SK-N-SH (cell line): ENCODE measurements around the gene NLRC5. TPM values are rescaled to one million over a fixed set of nuclear protein-coding genes. Genes with fewer than 3 reads are reported as not detected.

ENCODE experiments used
- CTCF ChIA-PET: fragments of 300-600, 350-600 bp; formaldehyde crosslinking; extraction: SDS; loops from one replicate; lab custom pipeline; 2021; lab: Yijun Ruan, JAX
- POLR2A ChIA-PET: fragments of 350-600 bp; sonication (Branson Sonifier 250); formaldehyde crosslinking; extraction: SDS; loops from one replicate; lab custom pipeline; 2020; ENCODE audit warnings: antibody characterized with exemption, inconsistent platforms; lab: Yijun Ruan, JAX
- DNase-seq: peaks from one replicate; pipeline ENCODE4 v3.0.0; 2012
- H2AFZ ChIP-seq: fragments of 200-600 bp; sonication (generic); 2 replicates; pipeline ENCODE4 v1.8.1; 2016; ENCODE audit warnings: antibody characterized with exemption, mild to moderate bottlenecking, low read depth
- H3F3A ChIP-seq: fragments of 200-600 bp; sonication (generic); replicated peaks from 2 replicates; pipeline ENCODE3; 2016; ENCODE audit warnings: antibody characterized with exemption, mild to moderate bottlenecking; ENCODE audit not compliant: insufficient read depth
- H3K27ac ChIP-seq, 2 experiments: fragments of 200-500 bp in 1 of 2; fragments of 200-600 bp in 1 of 2; sonication (Bioruptor generic) in 1 of 2; sonication (generic), shearing (Covaris generic) in 1 of 2; 2 replicates each; pipeline versions ENCODE4 v1.5.1 to v1.6.1; 2014 to 2016; ENCODE audit warnings: low read depth in 2 of 2, inconsistent platforms in 1 of 2, low read length in 1 of 2, mild to moderate bottlenecking in 1 of 2, mixed read lengths in 1 of 2
- H3K27me3 ChIP-seq: fragments of 200-600 bp; sonication (generic), shearing (Covaris generic); 2 replicates; pipeline ENCODE4 v1.6.1; 2016; ENCODE audit warnings: mixed run types; ENCODE audit not compliant: insufficient read depth
- H3K36me3 ChIP-seq, 2 experiments: fragments of 200-500 bp in 1 of 2; fragments of 200-600 bp in 1 of 2; sonication (Bioruptor generic) in 1 of 2; sonication (generic) in 1 of 2; replicated peaks in 1 of 2; 2 replicates each; pipeline versions ENCODE3 to v1.5.1; 2014 to 2016; ENCODE audit warnings: low read length in 1 of 2, mild to moderate bottlenecking in 1 of 2; ENCODE audit not compliant: insufficient read depth in 2 of 2, control insufficient read depth in 1 of 2
- H3K4me1 ChIP-seq, 2 experiments: fragments of 200-500 bp in 1 of 2; fragments of 200-600 bp in 1 of 2; sonication (Bioruptor generic) in 1 of 2; sonication (generic), shearing (Covaris generic) in 1 of 2; 2 replicates each; pipeline versions ENCODE4 v1.5.1 to v1.6.1; 2014 to 2016; ENCODE audit warnings: low read depth in 1 of 2, low read length in 1 of 2, mixed run types in 1 of 2; ENCODE audit not compliant: insufficient read depth in 2 of 2, control insufficient read depth in 1 of 2
- H3K4me2 ChIP-seq: fragments of 200-600 bp; sonication (generic), shearing (Covaris generic); 2 replicates; pipeline ENCODE4 v1.6.1; 2017; ENCODE audit warnings: mixed run types
- H3K4me3 ChIP-seq, 2 experiments: fragments of 200-500 bp in 1 of 2; fragments of 200-600 bp in 1 of 2; sonication (Bioruptor generic) in 1 of 2; sonication (generic), shearing (Covaris generic) in 1 of 2; 2 replicates each; pipeline versions ENCODE4 v1.5.1 to v1.8.1; 2014 to 2016; ENCODE audit warnings: low read depth in 2 of 2, inconsistent platforms in 1 of 2, low read length in 1 of 2, mild to moderate bottlenecking in 1 of 2, mixed read lengths in 1 of 2, moderate library complexity in 1 of 2
- H3K79me2 ChIP-seq: fragments of 200-600 bp; sonication (generic); 2 replicates; pipeline ENCODE4 v1.8.1; 2017; ENCODE audit warnings: mild to moderate bottlenecking; ENCODE audit not compliant: insufficient read depth
- H3K9ac ChIP-seq: fragments of 200-600 bp; sonication (generic); 2 replicates; pipeline ENCODE4 v1.6.1; 2017; ENCODE audit warnings: mixed run types
- H3K9me2 ChIP-seq: fragments of 200-600 bp; sonication (generic); 2 replicates; pipeline ENCODE4 v1.6.1; 2017; ENCODE audit warnings: mixed run types
- H3K9me3 ChIP-seq: fragments of 200-600 bp; sonication (generic); 2 replicates; pipeline ENCODE4 v1.6.1; 2017; ENCODE audit warnings: mixed run types, mild to moderate bottlenecking, moderate library complexity
- H4K20me1 ChIP-seq: fragments of 200-600 bp; sonication (generic); 2 replicates; pipeline ENCODE4 v1.6.1; 2017; ENCODE audit warnings: mild to moderate bottlenecking, mixed run types; ENCODE audit not compliant: insufficient read depth
- EP300 ChIP-seq, 2 experiments: IDR thresholded peaks; 2 replicates each; pipeline versions ENCODE4 v1.4.0 to v1.6.1; 2012; ENCODE audit warnings: borderline replicate concordance in 1 of 2, low read depth in 1 of 2, low read length in 1 of 2
- EZH2phosphoT487 ChIP-seq: fragments of 200-600 bp; sonication (generic); IDR thresholded peaks from 2 replicates; pipeline ENCODE4 v1.6.1; 2017; ENCODE audit warnings: low read depth, mixed run types, mild to moderate bottlenecking, antibody characterized with exemption, moderate library complexity, borderline replicate concordance
- FOSL2 ChIP-seq: IDR thresholded peaks from 2 replicates; pipeline ENCODE4 v1.4.0; 2012; ENCODE audit warnings: low read depth, mild to moderate bottlenecking, moderate library complexity, borderline replicate concordance
- JUND ChIP-seq: IDR thresholded peaks from 2 replicates; pipeline ENCODE4 v1.4.0; 2012
- MEF2A ChIP-seq: IDR thresholded peaks from 2 replicates; pipeline ENCODE4 v1.4.0; 2012; ENCODE audit warnings: low read depth, borderline replicate concordance
- MXI1 ChIP-seq: IDR thresholded peaks from 2 replicates; pipeline ENCODE4 v1.6.1; 2012; ENCODE audit warnings: mild to moderate bottlenecking, low read depth, low read length, improper control_type of control experiment
- NFIC ChIP-seq: IDR thresholded peaks from 2 replicates; pipeline ENCODE4 v1.4.0; 2012; ENCODE audit warnings: borderline replicate concordance
- RAD21 ChIP-seq: IDR thresholded peaks from 2 replicates; pipeline ENCODE4 v1.6.1; 2012; ENCODE audit warnings: mild to moderate bottlenecking, low read length
- RXRA ChIP-seq: IDR thresholded peaks from 2 replicates; pipeline ENCODE4 v1.4.0; 2012; ENCODE audit warnings: low read depth, mild to moderate bottlenecking, borderline replicate concordance
- TAF1 ChIP-seq: IDR thresholded peaks from 2 replicates; pipeline ENCODE4 v1.6.1; 2012; ENCODE audit warnings: low read depth, mild to moderate bottlenecking, low read length, moderate library complexity, borderline replicate concordance
- TEAD4 ChIP-seq: IDR thresholded peaks from 2 replicates; pipeline ENCODE4 v1.4.0; 2012; ENCODE audit warnings: mild to moderate bottlenecking, borderline replicate concordance; ENCODE audit not compliant: insufficient read depth
- WGBS: methylation state at CpG from one replicate; pipeline ENCODE4 v1.1.6; 2017; ENCODE audit warnings: low lambda C conversion rate; 5-methylcytosine and 5-hydroxymethylcytosine counted together
- polyA plus RNA-seq, 3 experiments: library from polyadenylated mRNA; depleted of rRNA; stranded (reverse); fragments of >200 nt; gene quantifications; 2 replicates each; pipeline ENCODE4 v1.2.3, GENCODE V29; 2012
- TF ChIP-seq, protein P1 (sequence below): IDR thresholded peaks from 2 replicates; pipeline ENCODE4; 2012
- TF ChIP-seq, protein P2 (sequence below): IDR thresholded peaks from 2 replicates; pipeline ENCODE4 v1.4.0; 2012; ENCODE audit warnings: low read depth, borderline replicate concordance
- TF ChIP-seq, protein P3 (sequence below): fragments of 150-350 bp; IDR thresholded peaks from 2 replicates; pipeline ENCODE4 v1.6.1; 2016; ENCODE audit warnings: mild to moderate bottlenecking, low read depth, low read length
- TF ChIP-seq, protein P4 (sequence below): IDR thresholded peaks from 2 replicates; pipeline ENCODE4 v1.4.0; 2012; ENCODE audit warnings: low read depth, borderline replicate concordance
- TF ChIP-seq, protein P5 (sequence below): IDR thresholded peaks from 2 replicates; pipeline ENCODE4 v1.4.0; 2012; ENCODE audit warnings: low read depth

Gene NLRC5
- polyA plus RNA-seq, 1 of the 3 experiments (the other 2 are of a cell fraction), result 6.5 TPM

DNA sequence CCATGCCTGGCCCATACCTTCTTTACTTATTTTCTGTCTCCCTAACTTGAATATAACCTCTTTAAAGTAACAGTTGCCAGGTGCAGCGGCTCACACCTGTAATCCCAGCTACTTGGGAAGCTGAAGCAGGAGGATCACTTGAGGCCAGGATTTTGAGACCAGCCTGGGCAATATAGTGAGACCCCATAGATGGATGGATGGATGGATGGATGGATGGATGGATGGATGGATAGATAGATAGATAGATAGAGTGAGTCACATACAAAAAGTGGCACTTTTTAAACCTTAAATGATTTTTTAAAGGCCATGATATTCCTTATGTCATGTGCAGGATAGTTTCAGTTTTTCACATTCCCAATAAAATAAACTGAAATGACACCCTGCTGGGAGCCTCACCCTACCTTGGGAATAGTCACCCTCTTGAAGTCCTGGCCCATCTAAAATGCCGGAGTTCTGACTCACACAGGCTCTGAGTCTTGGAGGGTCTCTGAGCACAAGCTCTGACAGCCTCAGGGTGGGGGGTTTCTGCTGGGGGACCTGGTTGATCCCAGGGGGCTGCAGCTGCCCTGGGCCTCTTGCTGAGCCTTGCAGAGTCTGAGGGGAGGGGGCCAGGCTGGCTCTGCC lies 129.2 kb downstream of the NLRC5 start:
- ChIA-PET POLR2A (no interaction called here), CTCF (interaction anchor here (2.4 kb wide), 1 partner anchor 34 kb away, joined by 10 read pairs; no protein-coding TSS in a partner anchor)
- no peak for DNase-seq
- H3K27ac ChIP-seq, result no peak overlapping the region
- H3K9me3 ChIP-seq, result no peaks in the 10 kb centered on the region
- WGBS, result 92% methylated on average over 2 of the region's 2 CpGs
- no peak overlapping the region for H3K4me3 ChIP-seq
- H2AFZ ChIP-seq, result no peak overlapping the region
- H3K4me2 ChIP-seq, result no peak overlapping the region
- H4K20me1 ChIP-seq, result no peaks in the 10 kb centered on the region
- TF ChIP-seq EP300 (IDR thresholded peaks at IDR 0.05; ENCODE audit: borderline replicate concordance in 1 of 2, low read depth in 1 of 2, low read length in 1 of 2), result no peak
- TF ChIP-seq MEF2A, result no peak
- TF ChIP-seq, protein P1, sequence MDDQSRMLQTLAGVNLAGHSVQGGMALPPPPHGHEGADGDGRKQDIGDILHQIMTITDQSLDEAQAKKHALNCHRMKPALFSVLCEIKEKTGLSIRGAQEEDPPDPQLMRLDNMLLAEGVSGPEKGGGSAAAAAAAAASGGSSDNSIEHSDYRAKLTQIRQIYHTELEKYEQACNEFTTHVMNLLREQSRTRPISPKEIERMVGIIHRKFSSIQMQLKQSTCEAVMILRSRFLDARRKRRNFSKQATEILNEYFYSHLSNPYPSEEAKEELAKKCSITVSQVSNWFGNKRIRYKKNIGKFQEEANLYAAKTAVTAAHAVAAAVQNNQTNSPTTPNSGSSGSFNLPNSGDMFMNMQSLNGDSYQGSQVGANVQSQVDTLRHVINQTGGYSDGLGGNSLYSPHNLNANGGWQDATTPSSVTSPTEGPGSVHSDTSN, result no peak
- TF ChIP-seq MXI1, result no peak
- TF ChIP-seq TEAD4, result no peak
- TF ChIP-seq JUND, result no peak
- no peak for TF ChIP-seq FOSL2
- TF ChIP-seq NFIC, result no peak
- TF ChIP-seq EZH2phosphoT487, result no peak
- TF ChIP-seq, protein P2, sequence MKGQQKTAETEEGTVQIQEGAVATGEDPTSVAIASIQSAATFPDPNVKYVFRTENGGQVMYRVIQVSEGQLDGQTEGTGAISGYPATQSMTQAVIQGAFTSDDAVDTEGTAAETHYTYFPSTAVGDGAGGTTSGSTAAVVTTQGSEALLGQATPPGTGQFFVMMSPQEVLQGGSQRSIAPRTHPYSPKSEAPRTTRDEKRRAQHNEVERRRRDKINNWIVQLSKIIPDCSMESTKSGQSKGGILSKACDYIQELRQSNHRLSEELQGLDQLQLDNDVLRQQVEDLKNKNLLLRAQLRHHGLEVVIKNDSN, result no peak
- no peak for TF ChIP-seq TAF1
- TF ChIP-seq, protein P3, sequence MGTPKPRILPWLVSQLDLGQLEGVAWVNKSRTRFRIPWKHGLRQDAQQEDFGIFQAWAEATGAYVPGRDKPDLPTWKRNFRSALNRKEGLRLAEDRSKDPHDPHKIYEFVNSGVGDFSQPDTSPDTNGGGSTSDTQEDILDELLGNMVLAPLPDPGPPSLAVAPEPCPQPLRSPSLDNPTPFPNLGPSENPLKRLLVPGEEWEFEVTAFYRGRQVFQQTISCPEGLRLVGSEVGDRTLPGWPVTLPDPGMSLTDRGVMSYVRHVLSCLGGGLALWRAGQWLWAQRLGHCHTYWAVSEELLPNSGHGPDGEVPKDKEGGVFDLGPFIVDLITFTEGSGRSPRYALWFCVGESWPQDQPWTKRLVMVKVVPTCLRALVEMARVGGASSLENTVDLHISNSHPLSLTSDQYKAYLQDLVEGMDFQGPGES, result no peak
- TF ChIP-seq RXRA, result no peak
- TF ChIP-seq, protein P4, sequence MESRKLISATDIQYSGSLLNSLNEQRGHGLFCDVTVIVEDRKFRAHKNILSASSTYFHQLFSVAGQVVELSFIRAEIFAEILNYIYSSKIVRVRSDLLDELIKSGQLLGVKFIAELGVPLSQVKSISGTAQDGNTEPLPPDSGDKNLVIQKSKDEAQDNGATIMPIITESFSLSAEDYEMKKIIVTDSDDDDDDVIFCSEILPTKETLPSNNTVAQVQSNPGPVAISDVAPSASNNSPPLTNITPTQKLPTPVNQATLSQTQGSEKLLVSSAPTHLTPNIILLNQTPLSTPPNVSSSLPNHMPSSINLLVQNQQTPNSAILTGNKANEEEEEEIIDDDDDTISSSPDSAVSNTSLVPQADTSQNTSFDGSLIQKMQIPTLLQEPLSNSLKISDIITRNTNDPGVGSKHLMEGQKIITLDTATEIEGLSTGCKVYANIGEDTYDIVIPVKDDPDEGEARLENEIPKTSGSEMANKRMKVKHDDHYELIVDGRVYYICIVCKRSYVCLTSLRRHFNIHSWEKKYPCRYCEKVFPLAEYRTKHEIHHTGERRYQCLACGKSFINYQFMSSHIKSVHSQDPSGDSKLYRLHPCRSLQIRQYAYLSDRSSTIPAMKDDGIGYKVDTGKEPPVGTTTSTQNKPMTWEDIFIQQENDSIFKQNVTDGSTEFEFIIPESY, result no peak
- TF ChIP-seq, protein P5, sequence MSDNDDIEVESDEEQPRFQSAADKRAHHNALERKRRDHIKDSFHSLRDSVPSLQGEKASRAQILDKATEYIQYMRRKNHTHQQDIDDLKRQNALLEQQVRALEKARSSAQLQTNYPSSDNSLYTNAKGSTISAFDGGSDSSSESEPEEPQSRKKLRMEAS, result no peak
- no peak for TF ChIP-seq RAD21
- H3K9me2 ChIP-seq, result no peaks in the 10 kb centered on the region
- H3K36me3 ChIP-seq, result peaks cover 6% of the 10 kb centered on the region in 2 experiments
- H3K4me1 ChIP-seq, result peaks cover 0 to 15% of the 10 kb centered on the region in 2 experiments; a peak in 1 of 4 replicates
- no peaks in the 10 kb centered on the region for H3K27me3 ChIP-seq
- H3K9ac ChIP-seq, result no peak overlapping the region
- H3K79me2 ChIP-seq, result no peaks in the 10 kb centered on the region
- no peaks in the 10 kb centered on the region for H3F3A ChIP-seq
